Activated naive CD8-positive, alpha-beta T cell treated with anti-CD3 and anti-CD28 coated beads, Interleukin-2, amount 50 U/mL, for 24 hours (primary cell): ENCODE measurements around the gene ZHX3.

Experiments used
- ATAC-seq: fragments of 150-1000 bp; cut with Tn5 transposase; one replicate; pipeline ENCODE4 v1.10.0; 2021
- DNase-seq: peaks from one replicate; pipeline ENCODE4 v3.0.0; 2021
- H3K27ac Mint-ChIP-seq: one replicate; pipeline ENCODE4 v1.8.0; 2021; ENCODE audit warnings: mild to moderate bottlenecking, mixed read lengths
- H3K27me3 Mint-ChIP-seq: one replicate; pipeline ENCODE4 v1.8.0; 2021; ENCODE audit warnings: mixed read lengths
- H3K36me3 Mint-ChIP-seq: one replicate; pipeline ENCODE4 v1.8.0; 2021; ENCODE audit warnings: low read depth, mixed read lengths
- H3K4me1 Mint-ChIP-seq: one replicate; pipeline ENCODE4 v1.8.0; 2021; ENCODE audit warnings: mixed read lengths
- H3K4me3 Mint-ChIP-seq: one replicate; pipeline ENCODE4 v1.8.0; 2021; ENCODE audit warnings: mild to moderate bottlenecking, moderate library complexity, mixed read lengths
- H3K9me3 Mint-ChIP-seq: one replicate; pipeline ENCODE4 v1.8.0; 2021; ENCODE audit warnings: mixed read lengths

The ZHX3 gene

GRCh38 chr20:41274152-41274551 is 43.4 kb downstream of the ZHX3 start:
- Mint-ChIP-seq H3K36me3 (peaks cover 2% of the 10 kb centered on the region), H3K4me1 (no peaks in the 10 kb centered on the region), H3K27ac (no peak overlapping the region), H3K4me3 (no peak overlapping the region), H3K27me3 (no peaks in the 10 kb centered on the region), H3K9me3 (no peaks in the 10 kb centered on the region)
- no peak for DNase-seq
- ATAC-seq: no peak

GRCh38 chr20:41273445-41273844 is 44.1 kb downstream of the ZHX3 start:
- Mint-ChIP-seq H3K27me3 (no peaks in the 10 kb centered on the region), H3K27ac (no peak overlapping the region), H3K4me3 (no peak overlapping the region), H3K9me3 (no peaks in the 10 kb centered on the region), H3K4me1 (no peaks in the 10 kb centered on the region), H3K36me3 (peaks cover 2% of the 10 kb centered on the region)
- ATAC-seq: no peak
- DNase-seq: no peak

DNA sequence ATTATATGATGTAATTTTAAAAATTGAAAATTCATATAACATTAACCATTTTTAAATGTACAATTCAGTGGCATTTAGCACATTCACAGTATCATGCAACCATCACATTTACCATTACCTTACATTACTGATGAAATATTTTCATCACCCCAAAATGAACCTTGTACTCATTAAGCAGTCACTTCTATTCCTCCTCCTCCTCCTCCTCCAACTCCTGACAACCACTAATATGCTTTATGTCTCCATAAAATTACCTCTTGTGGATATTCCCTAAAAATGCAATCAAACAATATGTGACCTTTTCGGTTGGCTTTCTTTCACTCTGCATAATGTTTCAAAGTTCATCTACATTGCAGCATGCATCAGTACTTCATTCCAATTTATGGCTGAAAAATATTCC is 45.2 kb downstream of the ZHX3 start:
- H3K4me3 Mint-ChIP-seq: no peak overlapping the region

GRCh38 chr20:41268917-41269652 is 48.4 kb downstream of the ZHX3 start:
- no peaks in the 10 kb centered on the region for H3K9me3 Mint-ChIP-seq
- H3K27me3 Mint-ChIP-seq: no peaks in the 10 kb centered on the region
- H3K27ac Mint-ChIP-seq: no peak overlapping the region
- no peak for ATAC-seq
- H3K36me3 Mint-ChIP-seq: peaks cover 12% of the 10 kb centered on the region
- H3K4me1 Mint-ChIP-seq: no peaks in the 10 kb centered on the region
- no peak for DNase-seq
- H3K4me3 Mint-ChIP-seq: no peak overlapping the region

More for the DNA sequence above, 45.2 kb downstream of the ZHX3 start:
- no peak overlapping the region for H3K27ac Mint-ChIP-seq
- no peaks in the 10 kb centered on the region for H3K4me1 Mint-ChIP-seq
- DNase-seq: no peak
- ATAC-seq: no peak
- peaks cover 8% of the 10 kb centered on the region for H3K36me3 Mint-ChIP-seq
- no peaks in the 10 kb centered on the region for H3K9me3 Mint-ChIP-seq
- H3K27me3 Mint-ChIP-seq: no peaks in the 10 kb centered on the region

DNA sequence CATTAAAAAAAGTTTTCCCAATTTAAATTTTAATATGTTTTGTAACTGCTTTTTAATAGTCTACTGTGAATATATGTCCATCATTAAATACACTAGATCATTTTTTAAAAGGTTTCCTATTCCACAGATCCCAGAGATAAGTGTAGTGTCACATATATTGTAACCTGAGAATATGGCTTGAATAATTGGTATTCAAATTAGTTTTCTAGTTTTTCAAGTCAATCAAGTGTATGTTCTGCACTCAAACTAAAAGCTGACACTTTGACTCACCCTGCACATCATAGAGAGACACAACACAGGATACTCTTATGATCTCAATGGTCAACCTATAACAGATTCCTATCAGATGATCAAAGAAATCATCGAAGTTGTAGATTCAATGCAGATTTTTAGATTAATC is 49.1 kb downstream of the ZHX3 start:
- ATAC-seq (no peak), DNase-seq (no peak)
- H3K4me3 Mint-ChIP-seq: no peak overlapping the region
- no peaks in the 10 kb centered on the region for H3K4me1 Mint-ChIP-seq
- no peaks in the 10 kb centered on the region for H3K27me3 Mint-ChIP-seq
- H3K36me3 Mint-ChIP-seq: peaks cover 12% of the 10 kb centered on the region
- H3K9me3 Mint-ChIP-seq: no peaks in the 10 kb centered on the region
- no peak overlapping the region for H3K27ac Mint-ChIP-seq

GRCh38 chr20:41265938-41266337 is 51.6 kb downstream of the ZHX3 start:
- H3K27me3 Mint-ChIP-seq: no peaks in the 10 kb centered on the region
- no peak for DNase-seq
- no peak for ATAC-seq
- no peaks in the 10 kb centered on the region for H3K9me3 Mint-ChIP-seq
- peaks cover 10% of the 10 kb centered on the region for H3K36me3 Mint-ChIP-seq
- no peak overlapping the region for H3K4me3 Mint-ChIP-seq
- H3K4me1 Mint-ChIP-seq: no peaks in the 10 kb centered on the region
- H3K27ac Mint-ChIP-seq: no peak overlapping the region

- Mint-ChIP-seq H3K27me3 (no peaks in the 10 kb centered on the region), H3K4me1 (no peaks in the 10 kb centered on the region), H3K27ac (no peak overlapping the region), H3K9me3 (no peaks in the 10 kb centered on the region), H3K4me3 (no peak overlapping the region), H3K36me3 (peaks cover 10% of the 10 kb centered on the region)
- DNase-seq: no peak
- ATAC-seq: no peak
Observed at GRCh38 chr20:41264819-41265218, 52.7 kb downstream of the ZHX3 start.

DNA sequence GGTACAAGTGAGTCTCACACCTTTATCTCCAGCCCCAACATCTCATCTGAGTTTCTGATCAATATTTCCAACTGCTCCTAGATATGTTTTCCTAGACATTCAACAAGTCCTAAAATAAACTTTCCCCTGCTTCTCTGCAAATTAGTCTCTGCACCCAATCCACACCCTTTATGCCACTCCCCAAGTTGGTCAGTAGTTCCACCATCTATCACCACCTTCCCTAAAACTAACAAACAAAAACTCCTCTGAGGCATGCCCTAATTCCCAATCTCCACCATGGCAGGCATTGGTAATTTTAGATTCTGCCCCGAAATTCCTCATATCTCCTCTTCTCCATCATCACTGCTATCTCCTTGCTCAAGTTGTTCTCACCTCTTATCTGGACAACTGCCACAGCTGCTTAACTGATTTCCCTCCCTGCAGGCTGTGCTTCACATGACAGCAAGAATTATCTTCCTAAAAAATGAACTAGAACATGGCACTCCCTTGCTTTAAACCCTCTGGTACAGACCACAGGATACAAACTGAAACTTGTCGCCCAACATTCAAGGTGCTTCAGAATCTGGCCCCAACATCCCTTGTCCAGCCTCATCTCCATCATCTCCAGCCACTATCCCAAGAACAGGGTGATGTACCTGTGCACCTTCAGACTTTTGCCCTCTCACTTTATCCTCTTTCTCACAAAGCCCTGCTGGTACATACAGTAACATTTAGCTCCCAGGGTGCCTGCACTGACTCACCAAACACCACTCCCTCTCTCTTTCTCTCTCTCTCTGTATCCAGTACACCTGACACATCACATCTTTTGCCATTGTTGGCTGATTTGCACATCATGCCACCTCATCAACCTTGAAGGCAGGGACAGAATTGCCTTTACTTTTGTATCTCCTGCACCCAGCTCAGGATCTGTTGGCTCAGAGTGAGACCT is 55.5 kb downstream of the ZHX3 start:
- ATAC-seq (no peak), DNase-seq (no peak)
- no peaks in the 10 kb centered on the region for H3K27me3 Mint-ChIP-seq
- no peaks in the 10 kb centered on the region for H3K9me3 Mint-ChIP-seq
- H3K4me1 Mint-ChIP-seq: no peaks in the 10 kb centered on the region
- no peak overlapping the region for H3K27ac Mint-ChIP-seq
- no peak overlapping the region for H3K4me3 Mint-ChIP-seq
- peaks cover 2% of the 10 kb centered on the region for H3K36me3 Mint-ChIP-seq

DNA sequence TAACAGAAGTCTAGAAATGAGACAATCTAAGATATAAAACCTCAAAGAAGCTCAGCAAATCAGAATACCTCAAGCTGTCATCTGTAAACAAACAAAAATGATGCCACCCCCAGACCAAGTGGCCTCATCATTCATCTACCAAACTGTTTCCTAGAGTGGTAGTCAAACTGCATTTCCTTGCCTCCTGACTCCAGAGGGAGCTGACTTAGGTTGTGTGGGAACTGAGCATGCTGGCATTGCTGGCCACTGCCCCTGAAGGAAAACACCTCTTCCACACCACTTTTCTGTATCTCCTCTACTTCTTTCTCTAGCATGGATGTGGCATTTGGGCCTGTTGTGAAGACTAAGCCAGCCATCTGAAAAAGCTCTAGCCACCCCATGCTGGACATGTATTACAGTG is 56.3 kb downstream of the ZHX3 start:
- Mint-ChIP-seq H3K36me3 (peaks cover 2% of the 10 kb centered on the region), H3K27me3 (no peaks in the 10 kb centered on the region), H3K4me1 (no peaks in the 10 kb centered on the region), H3K4me3 (no peak overlapping the region), H3K9me3 (no peaks in the 10 kb centered on the region), H3K27ac (no peak overlapping the region)
- ATAC-seq (no peak), DNase-seq (no peak)

DNA sequence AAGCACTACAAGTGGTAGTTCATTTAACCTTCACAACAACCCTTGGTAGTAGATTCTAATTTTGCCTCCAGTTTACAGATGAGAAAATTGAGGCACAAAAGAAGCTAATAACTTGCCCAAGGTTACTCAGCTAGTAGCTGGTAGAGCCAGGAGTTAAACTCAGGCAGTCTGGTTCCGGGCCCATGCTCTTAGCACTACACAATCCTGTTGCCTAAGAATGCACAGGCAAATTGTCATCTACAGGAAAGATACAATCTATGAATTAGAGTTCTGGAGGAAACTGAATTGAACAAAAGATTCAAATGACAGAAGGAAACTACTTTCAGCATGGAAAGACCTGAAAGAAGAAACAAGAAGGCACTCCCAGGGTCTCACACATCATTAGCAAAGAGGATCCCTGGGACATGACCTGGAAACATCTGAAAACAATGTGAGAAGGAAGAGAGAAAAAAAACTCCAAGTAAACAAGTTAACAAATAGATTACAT is 56.8 kb downstream of the ZHX3 start:
- no peaks in the 10 kb centered on the region for H3K27me3 Mint-ChIP-seq
- no peak overlapping the region for H3K4me3 Mint-ChIP-seq
- H3K9me3 Mint-ChIP-seq: no peaks in the 10 kb centered on the region
- no peak for DNase-seq
- no peak for ATAC-seq
- H3K27ac Mint-ChIP-seq: no peak overlapping the region
- H3K4me1 Mint-ChIP-seq: no peaks in the 10 kb centered on the region
- no peaks in the 10 kb centered on the region for H3K36me3 Mint-ChIP-seq

- Mint-ChIP-seq H3K36me3 (no peaks in the 10 kb centered on the region), H3K27ac (no peak overlapping the region), H3K9me3 (no peaks in the 10 kb centered on the region), H3K4me3 (no peak overlapping the region), H3K4me1 (no peaks in the 10 kb centered on the region), H3K27me3 (no peaks in the 10 kb centered on the region)
- DNase-seq: no peak
- no peak for ATAC-seq
Observed at GRCh38 chr20:41259309-41259708, 58.2 kb downstream of the ZHX3 start.

DNA sequence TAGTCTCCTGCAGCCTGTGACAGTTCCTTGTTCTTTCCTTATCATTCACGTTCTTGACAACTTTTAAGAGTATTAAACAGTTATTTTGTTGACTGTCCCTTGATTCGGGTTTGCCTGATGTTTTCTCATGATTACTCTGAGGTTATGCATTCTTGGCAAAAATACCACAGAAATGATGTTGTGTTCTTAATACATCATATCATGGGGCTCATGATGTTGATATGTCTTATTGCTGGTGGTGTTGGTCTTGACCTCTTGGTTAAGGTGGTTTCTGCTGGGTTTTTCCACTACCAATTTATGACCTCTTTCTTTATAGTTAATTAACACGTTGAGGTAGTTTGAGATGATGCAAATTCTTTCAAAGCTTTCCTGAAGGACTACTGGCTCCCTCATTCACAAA is 59.1 kb downstream of the ZHX3 start:
- no peak overlapping the region for H3K27ac Mint-ChIP-seq
- no peaks in the 10 kb centered on the region for H3K36me3 Mint-ChIP-seq
- ATAC-seq (no peak), DNase-seq (no peak)
- H3K4me1 Mint-ChIP-seq: no peaks in the 10 kb centered on the region
- H3K9me3 Mint-ChIP-seq: no peaks in the 10 kb centered on the region
- no peaks in the 10 kb centered on the region for H3K27me3 Mint-ChIP-seq
- H3K4me3 Mint-ChIP-seq: no peak overlapping the region

DNA sequence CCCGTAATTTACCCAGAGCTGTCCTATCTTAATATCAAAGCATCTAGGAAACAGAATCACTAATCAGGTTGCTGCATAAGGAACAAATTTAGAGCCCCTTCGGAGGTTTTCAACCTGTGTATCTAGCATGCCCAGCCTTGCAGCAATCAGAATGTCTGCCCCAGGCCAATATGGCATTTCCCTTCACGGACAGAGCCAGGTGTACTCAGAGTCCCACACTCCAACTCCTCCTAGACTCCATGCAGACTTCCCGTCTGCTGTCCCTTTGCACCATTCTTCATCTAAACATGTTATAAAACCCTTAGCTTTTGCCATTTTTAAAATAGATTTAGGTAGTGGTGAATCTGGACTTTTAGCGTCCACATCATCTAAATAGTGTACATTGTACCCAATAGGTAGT is 61.0 kb downstream of the ZHX3 start:
- DNase-seq: no peak
- Mint-ChIP-seq H3K4me1 (no peaks in the 10 kb centered on the region), H3K27ac (no peak overlapping the region), H3K9me3 (no peaks in the 10 kb centered on the region), H3K4me3 (no peak overlapping the region), H3K27me3 (no peaks in the 10 kb centered on the region), H3K36me3 (no peaks in the 10 kb centered on the region)
- ATAC-seq: no peak

DNA sequence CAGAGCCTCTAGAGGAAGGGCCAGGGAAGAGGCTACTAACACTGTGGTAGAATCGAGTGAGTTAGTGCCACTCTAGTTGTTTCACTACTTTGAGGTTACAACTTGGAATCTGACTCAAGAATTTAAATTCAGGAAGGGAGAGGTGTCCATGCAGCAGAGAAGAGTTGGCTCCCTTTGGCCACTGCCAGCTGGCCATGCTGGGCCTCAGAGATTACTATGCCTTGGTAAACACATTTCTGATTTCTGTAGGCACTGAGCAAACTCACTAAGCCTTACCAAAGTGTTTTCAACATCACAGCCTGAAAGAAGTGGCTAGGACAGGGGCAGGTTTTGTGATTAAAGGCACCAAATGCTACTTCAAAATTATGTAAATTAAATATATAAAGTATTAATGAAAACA is 61.9 kb downstream of the ZHX3 start:
- ATAC-seq (no peak), DNase-seq (no peak)
- Mint-ChIP-seq H3K27ac (no peak overlapping the region), H3K27me3 (no peaks in the 10 kb centered on the region), H3K9me3 (no peaks in the 10 kb centered on the region), H3K4me3 (no peak overlapping the region), H3K4me1 (no peaks in the 10 kb centered on the region), H3K36me3 (no peaks in the 10 kb centered on the region)
